Left ventricle myocardium inferior (tissue), 1 donor: Measurements from ENCODE around the gene CDK12. TPM values are rescaled to one million over a fixed set of nuclear protein-coding genes. Genes with fewer than 3 reads are reported as not detected.
"Not testable (repeated sequence)": the region's sequence is repeated elsewhere in the genome, so short reads cannot be mapped to it uniquely, and the experiment has no call there.

Experiments used
- DNase-seq: peaks from one replicate; pipeline ENCODE4 v3.0.0-alpha.2; 2020
- H3K27ac ChIP-seq: fragments of 200-600 bp; replicated peaks from 2 replicates; pipeline ENCODE4 v1.8.0; 2021
- H3K27me3 ChIP-seq: fragments of 200-600 bp; 2 replicates; pipeline ENCODE4 v1.8.0; 2021; ENCODE audit warnings: low read depth
- H3K36me3 ChIP-seq: fragments of 200-600 bp; 2 replicates; pipeline ENCODE4 v1.8.0; 2021
- H3K4me1 ChIP-seq: fragments of 200-600 bp; 2 replicates; pipeline ENCODE4 v1.8.0; 2021
- H3K4me3 ChIP-seq: fragments of 200-600 bp; 2 replicates; pipeline ENCODE4 v1.8.0; 2021; ENCODE audit warnings: mild to moderate bottlenecking, moderate library complexity
- H3K9me3 ChIP-seq: fragments of 200-600 bp; replicated peaks from 2 replicates; pipeline ENCODE4 v1.8.0; 2021
- CTCF ChIP-seq: fragments of 200-600 bp; IDR thresholded peaks from 2 replicates; pipeline ENCODE4 v1.8.0; 2021; ENCODE audit warnings: antibody characterized with exemption, mild to moderate bottlenecking, borderline replicate concordance
- intact Hi-C: fragments of 100-400 bp; cut with micrococcal nuclease; formaldehyde crosslinking; loops from one replicate; pipeline ENCODE4 v1.11.0; 2022
- total RNA-seq: library from RNA; stranded (reverse); fragmentation: NEBNext Ultra II Directional; extraction: Animal tissue kit (Norgen Biotek cat#: 25700); gene quantifications from one replicate; pipeline ENCODE4 v1.2.1, GENCODE V29; 2021
- donor health status: DM: no; HTN: yes; CAD: no; lungs with severe emphysema.

The CDK12 gene
- total RNA-seq, 1 donor from 2014 or later = 19.7 TPM

- no peak for TF ChIP-seq CTCF
Observed at GRCh38 chr17:39531252-39531651, 70.0 kb downstream of the CDK12 start.

GRCh38 chr17:39533891-39534290 is 72.6 kb downstream of the CDK12 start:
- TF ChIP-seq CTCF = no peak
- intact Hi-C loops = no loop called here
- no peaks in the 10 kb centered on the region for H3K27me3 ChIP-seq
- no peak overlapping the region for H3K27ac ChIP-seq
- DNase-seq = no peak
- no peak overlapping the region for H3K4me3 ChIP-seq
- H3K9me3 ChIP-seq = no peaks in the 10 kb centered on the region
- peaks cover 22% of the 10 kb centered on the region for H3K36me3 ChIP-seq
- H3K4me1 ChIP-seq = peaks cover 36% of the 10 kb centered on the region

More at GRCh38 chr17:39531252-39531651, 70.0 kb downstream of the CDK12 start:
- intact Hi-C loops = no loop called here
- peaks cover 31% of the 10 kb centered on the region for H3K4me1 ChIP-seq
- no peak for DNase-seq
- H3K27ac ChIP-seq = no peak overlapping the region
- H3K4me3 ChIP-seq = no peak overlapping the region
- H3K9me3 ChIP-seq = no peaks in the 10 kb centered on the region
- H3K27me3 ChIP-seq = no peaks in the 10 kb centered on the region
- H3K36me3 ChIP-seq = peaks cover 42% of the 10 kb centered on the region

- no peak overlapping the region for H3K27ac ChIP-seq
- H3K36me3 ChIP-seq = peaks cover 14% of the 10 kb centered on the region
- DNase-seq = no peak
- no peak overlapping the region for H3K4me3 ChIP-seq
- intact Hi-C loops = no loop called here
- H3K27me3 ChIP-seq = no peaks in the 10 kb centered on the region
- TF ChIP-seq CTCF = no peak
- peaks cover 36% of the 10 kb centered on the region for H3K4me1 ChIP-seq
- no peaks in the 10 kb centered on the region for H3K9me3 ChIP-seq
Observed at GRCh38 chr17:39534768-39535405, 73.6 kb downstream of the CDK12 start.

- no peak for DNase-seq
- no peak for TF ChIP-seq CTCF
- H3K4me1 ChIP-seq = peaks cover 33% of the 10 kb centered on the region
- H3K4me3 ChIP-seq = no peak overlapping the region
- no peak overlapping the region for H3K27ac ChIP-seq
- H3K36me3 ChIP-seq = peaks cover under 1% of the 10 kb centered on the region
- intact Hi-C loops = no loop called here
- H3K27me3 ChIP-seq = no peaks in the 10 kb centered on the region
- no peaks in the 10 kb centered on the region for H3K9me3 ChIP-seq
Observed at GRCh38 chr17:39536468-39536867, 75.2 kb downstream of the CDK12 start.

DNA sequence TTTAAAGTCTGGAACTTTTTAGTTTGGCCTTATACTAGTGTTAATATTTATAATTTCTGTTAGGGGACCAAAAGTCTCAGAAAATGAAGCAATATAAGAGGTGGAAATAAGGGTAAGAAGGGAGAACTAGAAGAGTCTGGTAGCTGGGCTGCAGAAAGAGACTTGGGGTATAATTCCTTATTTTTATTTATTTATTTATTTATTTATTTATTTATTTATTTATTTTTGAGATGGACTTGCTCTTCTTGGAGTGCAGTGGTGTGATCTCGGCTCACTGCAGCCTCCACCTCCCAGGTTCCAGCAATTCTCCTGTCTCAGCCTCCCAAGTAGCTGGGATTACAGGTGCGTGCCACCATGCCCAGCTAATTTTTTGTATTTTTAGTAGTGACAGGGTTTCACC is 76.1 kb downstream of the CDK12 start:
- peaks cover 31% of the 10 kb centered on the region for H3K4me1 ChIP-seq
- H3K4me3 ChIP-seq, DNase-seq, H3K36me3 ChIP-seq, H3K27ac ChIP-seq, intact Hi-C loops, H3K27me3 ChIP-seq, H3K9me3 ChIP-seq: not testable (repeated sequence)

DNA sequence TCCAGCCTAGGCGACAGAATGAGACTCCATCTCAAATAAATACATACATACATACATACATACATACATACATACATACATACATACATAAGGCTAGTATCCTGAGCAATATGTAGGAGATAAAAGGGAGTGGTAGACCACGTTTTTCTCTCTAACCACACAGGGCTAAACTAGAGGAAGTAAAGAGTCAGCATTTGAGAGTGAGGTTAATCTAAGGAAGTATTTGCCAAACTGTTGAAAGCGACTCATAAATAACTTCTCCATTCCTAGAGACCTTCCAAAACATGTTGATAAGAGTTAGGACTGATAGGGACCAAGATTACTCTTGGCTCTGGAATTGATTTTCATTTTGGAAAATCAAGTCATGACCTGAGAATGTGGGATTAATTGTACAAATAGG is 77.6 kb downstream of the CDK12 start:
- no peak overlapping the region for H3K27ac ChIP-seq
- no peaks in the 10 kb centered on the region for H3K9me3 ChIP-seq
- H3K36me3 ChIP-seq = no peaks in the 10 kb centered on the region
- no peaks in the 10 kb centered on the region for H3K27me3 ChIP-seq
- TF ChIP-seq CTCF = no peak
- H3K4me1 ChIP-seq = peaks cover 28% of the 10 kb centered on the region
- intact Hi-C loops = no loop called here
- DNase-seq = no peak
- H3K4me3 ChIP-seq = no peak overlapping the region
